ENCODE measurements around the gene CADM3.
A peak's percentile ranks its signal among the peaks of the same experiment; 100 is the strongest.

CADM3 gene, protein sequence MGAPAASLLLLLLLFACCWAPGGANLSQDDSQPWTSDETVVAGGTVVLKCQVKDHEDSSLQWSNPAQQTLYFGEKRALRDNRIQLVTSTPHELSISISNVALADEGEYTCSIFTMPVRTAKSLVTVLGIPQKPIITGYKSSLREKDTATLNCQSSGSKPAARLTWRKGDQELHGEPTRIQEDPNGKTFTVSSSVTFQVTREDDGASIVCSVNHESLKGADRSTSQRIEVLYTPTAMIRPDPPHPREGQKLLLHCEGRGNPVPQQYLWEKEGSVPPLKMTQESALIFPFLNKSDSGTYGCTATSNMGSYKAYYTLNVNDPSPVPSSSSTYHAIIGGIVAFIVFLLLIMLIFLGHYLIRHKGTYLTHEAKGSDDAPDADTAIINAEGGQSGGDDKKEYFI

DNA sequence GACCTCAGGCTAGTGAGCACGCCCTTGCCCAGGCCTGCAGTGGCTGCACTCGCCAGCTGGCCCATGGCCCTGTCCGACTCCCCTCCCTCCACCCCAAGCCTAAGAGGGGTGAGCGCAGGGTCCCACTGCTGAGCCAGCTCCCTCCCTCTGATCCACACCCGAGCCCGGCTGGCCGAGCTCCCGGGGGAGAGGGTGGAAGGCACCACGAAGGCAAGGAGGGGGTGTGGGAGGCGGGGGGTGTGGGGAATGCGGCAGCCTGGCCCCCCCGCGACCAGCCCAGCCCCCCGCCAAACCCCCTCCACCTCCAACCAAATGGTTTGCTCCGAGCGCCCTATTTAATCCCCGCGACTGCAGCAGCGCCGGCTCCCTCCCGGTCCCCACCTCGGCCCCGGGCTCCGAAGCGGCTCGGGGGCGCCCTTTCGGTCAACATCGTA, at the start of gene CADM3:
Gene CADM3 (plus strand): TSS at position 362 of the 434 bp plus-strand sequence. CDS start 151 bp downstream, outside the sequence.
- no peak for DNase-seq

DNA sequence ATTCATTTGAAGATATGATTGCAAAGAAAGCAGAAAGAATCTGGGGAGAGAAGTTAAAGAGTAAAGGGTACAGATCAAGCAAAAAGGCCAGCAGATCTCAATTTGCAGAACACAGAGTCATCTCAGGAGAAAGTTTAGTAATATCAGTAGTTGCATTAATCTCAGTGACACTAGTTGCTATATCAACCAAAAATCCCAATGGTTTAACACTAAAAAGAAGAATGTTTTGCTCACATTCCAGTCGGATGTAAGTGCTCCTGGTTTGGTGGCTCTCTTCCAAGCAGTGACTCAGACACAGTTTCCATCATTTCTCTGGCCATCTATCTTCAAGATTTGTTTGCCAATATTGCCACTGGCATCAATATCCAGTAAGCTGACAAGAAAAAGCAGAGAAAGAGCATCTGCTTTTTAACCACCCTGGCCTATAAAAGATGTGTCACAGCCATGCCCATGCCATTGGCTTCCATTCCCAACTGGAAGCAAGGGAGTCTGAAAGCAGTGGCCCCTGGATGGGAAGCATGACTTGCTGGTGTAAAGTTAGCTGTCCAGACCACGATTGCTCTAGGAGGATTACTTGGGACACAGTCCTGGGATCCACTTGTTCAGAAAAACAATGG, 49.3 kb upstream of the CADM3 start:
- no peak for DNase-seq

DNA sequence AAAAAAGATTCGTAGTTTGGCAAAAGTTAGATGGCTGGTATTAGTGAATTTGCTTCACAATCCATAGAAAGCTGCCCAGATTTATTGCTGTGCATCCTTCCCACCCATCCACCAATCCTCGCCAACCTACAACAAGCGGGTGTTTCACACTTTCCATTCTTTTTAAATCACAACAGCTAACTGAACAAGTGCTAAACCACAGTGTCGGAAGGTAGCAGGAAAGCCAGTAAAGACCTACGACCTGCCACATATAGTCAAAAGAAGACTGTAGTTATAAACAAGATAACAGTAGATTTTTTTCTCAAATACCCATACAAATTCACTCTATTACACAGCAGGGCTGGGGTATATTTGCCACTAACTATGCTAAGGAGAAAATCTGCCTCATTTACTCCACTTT, 47.8 kb upstream of the CADM3 start:
- no peak for DNase-seq

DNA sequence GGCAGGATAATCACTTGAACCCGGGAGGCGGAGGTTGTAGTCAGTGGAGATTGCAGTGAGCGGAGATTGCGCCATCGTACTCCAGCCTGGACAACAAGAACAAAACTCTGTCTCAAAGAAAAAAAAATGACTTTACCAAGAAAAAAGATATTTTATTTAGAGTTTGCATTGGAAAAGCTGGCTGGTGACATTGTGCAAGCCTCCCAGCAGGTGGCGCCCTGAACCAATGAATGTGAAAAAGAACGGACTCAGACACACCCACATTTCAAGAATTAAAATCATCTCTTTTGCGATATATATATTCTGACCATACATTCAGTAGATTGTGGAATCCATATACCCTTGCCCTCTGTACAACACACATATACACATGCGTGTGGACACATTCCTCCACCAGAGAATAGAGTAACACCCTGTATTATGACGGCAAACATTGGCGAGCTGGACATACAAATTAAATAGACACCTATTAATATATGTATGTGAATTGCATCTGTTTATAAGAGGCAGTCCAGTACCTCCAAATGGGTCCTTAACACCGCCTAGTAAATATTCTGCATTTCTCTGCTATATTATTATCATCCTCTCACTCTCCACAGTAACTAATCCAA, 39.0 kb upstream of the CADM3 start:
- no peak for DNase-seq

DNA sequence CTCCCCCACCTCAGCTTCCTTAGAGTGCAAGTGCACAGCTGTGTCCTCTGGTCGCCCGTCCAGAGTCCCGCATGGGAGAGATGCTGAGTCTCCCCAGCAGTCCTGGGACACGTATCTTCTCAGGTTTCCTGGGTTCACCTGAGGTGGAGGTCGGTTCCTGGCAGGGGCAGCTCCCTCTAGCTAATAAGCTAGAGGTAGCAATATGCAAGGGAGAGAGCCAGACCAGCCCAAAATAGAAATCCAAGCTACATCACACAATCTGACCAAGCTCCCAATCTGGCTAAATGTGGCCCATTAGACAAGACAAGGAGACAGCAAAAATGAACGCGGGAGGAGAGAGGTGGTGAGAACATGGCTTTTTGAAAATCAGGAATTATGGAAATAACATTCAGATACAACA, 30.9 kb upstream of the CADM3 start:
- DNase-seq: no peak

DNA sequence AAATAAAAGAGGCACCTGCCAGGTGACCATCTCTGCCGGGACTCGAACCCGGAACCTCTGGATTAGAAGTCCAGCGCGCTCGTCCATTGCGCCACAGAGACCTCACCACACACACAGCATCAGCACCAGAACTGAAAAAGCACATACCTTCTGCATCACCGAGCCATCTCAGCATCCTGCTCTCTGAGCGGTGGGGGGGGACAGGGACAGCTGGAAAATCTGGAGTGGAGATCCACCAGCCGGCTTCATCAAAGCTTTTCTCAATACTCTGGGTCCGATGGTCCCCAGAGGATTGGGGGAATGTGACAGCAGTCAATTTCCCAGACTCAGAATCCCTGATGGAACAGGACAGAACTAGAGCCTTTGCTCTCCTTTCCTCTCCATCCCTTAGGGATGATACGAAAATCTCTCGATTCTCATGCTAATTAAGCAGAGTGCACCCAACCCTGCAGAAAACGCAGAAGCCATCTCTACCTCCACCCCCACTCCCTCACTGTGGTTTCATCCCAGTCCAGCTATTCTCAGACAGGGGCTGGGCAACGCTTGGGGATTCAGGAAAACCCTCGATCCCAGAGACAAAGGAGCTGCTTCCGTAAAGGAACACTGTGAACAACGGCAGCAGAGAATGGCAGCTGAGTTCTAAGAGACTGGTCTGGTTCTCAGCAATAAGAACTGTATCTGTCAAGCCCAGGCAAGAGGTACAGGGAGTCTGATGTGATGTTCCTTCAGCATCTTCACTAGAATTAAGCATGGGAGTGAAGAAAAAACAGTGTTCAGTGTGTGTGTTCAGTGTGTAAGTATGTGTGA, 29.6 kb upstream of the CADM3 start:
- DNase-seq: no peak

DNA sequence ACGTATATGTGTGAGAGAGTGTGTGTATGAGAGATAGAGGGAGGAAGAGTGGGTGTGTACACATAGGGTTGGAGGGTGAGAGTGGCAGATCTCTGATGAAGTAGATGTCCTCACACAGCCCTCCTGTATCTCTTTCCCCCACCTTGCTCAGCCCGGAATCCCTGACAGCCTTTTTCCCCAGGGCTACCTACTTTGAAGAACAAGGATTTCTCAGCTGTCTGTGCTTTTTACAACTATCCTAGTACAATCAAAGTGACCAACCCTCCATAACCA, 29.1 kb upstream of the CADM3 start:
- DNase-seq: no peak

- no peak for DNase-seq
Measured at GRCh38 chr1:159142726-159143510, 28.5 kb upstream of the CADM3 start.

- no peak for DNase-seq
Measured at GRCh38 chr1:159144571-159144970, 26.8 kb upstream of the CADM3 start.

- DNase-seq: no peak
Measured at GRCh38 chr1:159146980-159147379, 24.4 kb upstream of the CADM3 start.

GRCh38 chr1:159152031-159152430, 19.4 kb upstream of the CADM3 start:
- DNase-seq: no peak

- peak; percentile 13 for DNase-seq
Measured at GRCh38 chr1:159161001-159161718, 10.3 kb upstream of the CADM3 start.

- no peak for DNase-seq
Measured at GRCh38 chr1:159161719-159162026, 9.7 kb upstream of the CADM3 start.

- no peak for DNase-seq
Measured at GRCh38 chr1:159162516-159163265, 8.7 kb upstream of the CADM3 start.

GRCh38 chr1:159163614-159164228, 7.7 kb upstream of the CADM3 start:
- DNase-seq: no peak

DNA sequence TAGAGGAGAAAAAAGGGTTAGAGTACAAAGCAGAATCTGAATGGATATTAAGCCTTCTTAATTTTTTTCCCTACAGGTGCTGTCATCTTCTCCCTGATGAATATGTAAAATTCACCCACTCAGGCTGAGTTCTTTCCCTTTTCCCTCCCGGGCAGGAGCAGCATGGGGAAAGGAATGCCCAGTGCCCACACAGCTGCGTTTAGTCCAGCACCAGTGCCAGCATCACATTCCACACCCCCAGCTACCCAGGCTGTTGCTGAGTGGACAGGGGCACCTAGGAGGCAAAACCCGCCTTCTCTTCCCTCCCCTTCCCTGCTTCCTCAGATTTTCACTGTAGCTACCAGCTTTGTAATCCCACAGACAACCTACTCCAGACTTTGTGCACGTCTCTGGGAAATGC, 3.4 kb upstream of the CADM3 start:
- DNase-seq: no peak

- DNase-seq: no peak
Measured at GRCh38 chr1:159170639-159171038, 776 bp upstream of the CADM3 start.

DNA sequence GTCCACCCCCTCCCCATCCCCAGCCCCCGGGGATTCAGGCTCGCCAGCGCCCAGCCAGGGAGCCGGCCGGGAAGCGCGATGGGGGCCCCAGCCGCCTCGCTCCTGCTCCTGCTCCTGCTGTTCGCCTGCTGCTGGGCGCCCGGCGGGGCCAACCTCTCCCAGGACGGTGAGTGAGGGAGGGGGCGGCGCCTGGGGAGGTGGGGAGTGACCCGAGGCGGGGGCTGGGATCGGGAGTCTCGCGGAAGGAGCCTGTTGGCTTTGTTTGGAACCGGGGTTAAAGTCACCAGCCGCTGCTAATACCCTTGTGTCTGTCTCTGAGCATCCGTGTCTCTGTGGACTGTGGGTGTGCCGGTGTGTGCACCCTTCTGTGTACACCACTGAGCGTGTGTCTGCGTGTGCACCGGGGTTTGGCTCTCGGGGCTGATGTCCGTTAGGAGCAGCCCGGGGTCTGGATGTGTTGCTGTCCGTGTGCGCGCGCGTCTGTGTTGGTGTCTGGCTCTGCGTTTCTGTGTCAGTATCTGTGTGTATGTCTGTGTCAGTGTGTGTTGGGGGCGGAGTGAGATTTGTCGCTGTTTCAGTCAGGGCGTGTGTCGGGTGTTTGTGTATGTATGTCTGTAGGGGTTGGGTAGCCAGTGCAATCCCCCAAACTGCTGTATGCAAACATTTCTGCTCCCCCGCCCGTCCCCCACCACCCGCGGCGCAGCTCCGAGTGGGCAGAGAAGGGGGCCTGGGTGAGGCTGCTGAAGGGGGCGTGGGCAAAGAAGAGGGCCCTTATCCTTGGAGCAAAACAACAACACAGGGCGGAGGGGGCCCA, 480 bp downstream of the CADM3 start:
- no peak for DNase-seq

- DNase-seq: no peak
Measured at GRCh38 chr1:159172614-159173291, 1.3 kb downstream of the CADM3 start.
